HG02642 (cell line): ENCODE measurements around the gene COX4I1.
"Not testable (repeated sequence)": the region's sequence is repeated elsewhere in the genome, so short reads cannot be mapped to it uniquely, and the experiment has no call there.

Source experiments
- ATAC-seq: cut with Tn5 transposase; IDR thresholded peaks from one replicate; pipeline ENCODE4 v1.9.1; 2021; ENCODE audit warnings: mild to moderate bottlenecking; ENCODE audit not compliant: unreplicated experiment, poor library complexity

COX4I1 gene

GRCh38 chr16:85798283-85798776 lies 1.2 kb upstream of the COX4I1 start:
- no peak for ATAC-seq

DNA sequence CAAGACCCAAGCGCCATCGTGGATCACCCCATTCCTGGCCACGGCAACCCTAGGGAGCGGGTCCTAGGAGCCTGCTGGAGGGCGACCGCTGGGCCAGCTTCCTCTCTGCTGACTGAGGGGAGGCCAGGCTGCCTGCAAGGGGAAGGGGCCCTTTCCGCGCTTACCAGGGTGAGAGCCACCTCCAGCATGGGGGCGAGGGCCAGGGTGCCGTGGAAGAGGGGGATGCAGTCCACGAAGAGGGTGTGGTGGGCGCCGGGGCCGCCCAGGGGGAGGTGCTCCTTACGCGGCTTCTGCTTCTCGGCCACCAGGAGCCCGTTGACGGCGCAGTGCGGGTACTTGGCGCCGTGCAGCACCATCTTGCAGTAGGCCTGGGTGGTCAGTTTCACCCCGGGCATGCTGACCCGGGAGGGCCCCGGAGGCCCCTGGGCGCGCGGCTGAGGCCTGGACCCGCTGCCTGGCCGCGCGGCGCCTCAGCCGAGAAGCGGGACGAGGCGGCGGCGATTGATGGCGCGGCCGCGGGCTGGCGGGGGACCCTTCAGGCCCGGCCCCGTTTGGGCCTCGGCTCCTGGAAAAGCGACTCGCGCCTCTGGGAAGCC lies 496 bp upstream of the COX4I1 start:
- ATAC-seq: peak; percentile 24

- ATAC-seq: no peak
Observed at GRCh38 chr16:85800321-85800669, 800 bp downstream of the COX4I1 start.

- ATAC-seq: no peak
Observed at GRCh38 chr16:85803570-85803969, 4.1 kb downstream of the COX4I1 start.

- ATAC-seq: no peak
Observed at GRCh38 chr16:85805442-85806045, 6.0 kb downstream of the COX4I1 start.

GRCh38 chr16:85806539-85806938 lies 7.0 kb downstream of the COX4I1 start:
- no peak for ATAC-seq

DNA sequence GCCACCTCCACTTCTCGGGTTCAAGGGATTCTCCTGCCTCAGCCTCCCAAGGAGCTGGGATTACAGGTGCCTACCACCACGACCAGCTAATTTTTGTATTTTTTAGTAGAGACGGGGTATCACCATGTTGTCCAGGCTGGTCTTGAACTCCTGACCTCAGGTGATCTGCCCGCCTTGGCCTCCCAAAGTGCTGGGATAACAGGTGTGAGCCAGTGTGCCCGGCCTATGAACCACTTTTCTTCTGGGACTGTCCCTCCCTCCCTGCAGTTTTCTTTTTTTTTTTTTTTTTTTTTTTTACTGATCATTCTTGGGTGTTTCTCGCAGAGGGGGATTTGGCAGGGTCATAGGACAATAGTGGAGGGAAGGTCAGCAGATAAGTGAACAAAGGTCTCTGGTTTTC lies 7.8 kb downstream of the COX4I1 start:
- not testable (repeated sequence) for ATAC-seq

GRCh38 chr16:85808104-85808503 lies 8.6 kb downstream of the COX4I1 start:
- ATAC-seq: not testable (repeated sequence)

- ATAC-seq: no peak
Observed at GRCh38 chr16:85808926-85809325, 9.4 kb downstream of the COX4I1 start.

GRCh38 chr16:85809645-85810044 lies 10.2 kb downstream of the COX4I1 start:
- ATAC-seq: no peak

DNA sequence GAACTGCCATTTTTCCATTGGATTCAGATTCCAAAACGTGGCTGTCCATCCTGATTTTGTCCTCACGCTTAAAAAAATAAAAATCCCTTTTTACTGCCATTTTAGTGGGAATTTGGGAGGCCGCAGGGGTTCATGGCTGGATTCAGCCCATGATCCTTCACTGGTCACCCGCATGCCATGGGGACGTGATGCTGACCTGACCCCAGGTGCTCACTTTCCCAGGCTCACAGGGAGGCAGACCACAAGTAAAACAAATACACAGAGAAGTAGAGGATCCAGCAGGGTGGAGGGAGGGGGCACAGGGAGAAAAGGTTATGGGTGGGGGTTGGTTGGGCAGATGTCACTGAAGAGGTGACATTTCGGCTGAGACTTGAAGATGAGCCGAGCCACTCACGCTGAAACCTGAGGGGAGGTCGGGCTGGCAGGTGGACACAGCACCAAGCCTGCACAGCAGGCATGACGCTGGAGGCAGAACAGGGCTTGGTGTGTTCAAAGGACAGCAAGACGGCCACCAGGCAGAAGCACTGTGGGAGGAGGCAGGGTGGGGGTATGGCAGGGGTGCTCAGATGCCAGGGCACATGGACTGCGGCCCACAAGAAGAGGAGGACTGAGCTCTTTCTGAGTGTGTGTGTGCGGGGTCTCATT lies 10.7 kb downstream of the COX4I1 start:
- ATAC-seq: no peak

DNA sequence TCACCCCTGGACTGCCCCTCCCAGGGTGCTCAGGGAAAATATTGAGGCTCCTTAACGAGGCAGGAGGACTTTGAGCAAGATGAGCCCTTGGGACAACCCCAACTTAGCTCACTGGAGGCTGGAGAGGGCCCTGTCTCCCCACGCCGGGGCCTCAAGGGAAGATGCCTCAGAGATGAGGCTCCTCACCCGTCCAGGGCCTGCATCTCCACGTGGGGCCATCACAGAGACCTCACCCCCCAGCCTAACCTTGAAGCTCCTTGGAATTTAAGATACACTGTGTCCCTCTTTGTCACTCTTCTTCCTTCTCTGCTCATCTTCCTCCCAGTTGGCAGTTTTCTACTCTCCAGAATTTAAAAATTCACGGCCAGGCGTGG lies 11.2 kb downstream of the COX4I1 start:
- no peak for ATAC-seq

GRCh38 chr16:85812031-85812807 lies 12.7 kb downstream of the COX4I1 start:
- ATAC-seq: no peak

GRCh38 chr16:85812811-85813700 lies 13.6 kb downstream of the COX4I1 start:
- no peak for ATAC-seq

- ATAC-seq: no peak
Observed at GRCh38 chr16:85816159-85816558, 16.7 kb downstream of the COX4I1 start.

- ATAC-seq: not testable (repeated sequence)
Observed at GRCh38 chr16:85817195-85817594, 17.7 kb downstream of the COX4I1 start.

DNA sequence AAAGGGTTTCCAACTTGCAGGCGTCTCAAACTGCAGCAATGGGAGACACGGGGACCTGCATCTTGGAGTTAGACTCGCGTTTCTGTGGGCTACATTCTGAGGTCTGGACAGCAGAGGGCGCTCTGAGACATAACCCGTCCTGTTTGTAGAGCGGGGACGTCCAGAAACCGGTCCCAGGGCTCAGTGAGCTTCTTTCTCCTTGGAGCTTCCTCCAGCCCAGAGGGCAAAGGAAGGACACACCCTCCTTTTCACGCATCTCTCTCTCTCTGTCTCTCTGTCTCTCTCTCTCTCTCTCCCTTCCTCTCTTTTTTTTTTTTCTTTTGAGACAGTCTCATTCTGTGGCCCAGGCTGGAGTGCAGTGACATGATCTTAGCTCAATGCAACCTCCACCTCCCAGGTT lies 19.8 kb downstream of the COX4I1 start:
- peak; percentile 59 for ATAC-seq

GRCh38 chr16:85819771-85820170 lies 20.3 kb downstream of the COX4I1 start:
- no peak for ATAC-seq

DNA sequence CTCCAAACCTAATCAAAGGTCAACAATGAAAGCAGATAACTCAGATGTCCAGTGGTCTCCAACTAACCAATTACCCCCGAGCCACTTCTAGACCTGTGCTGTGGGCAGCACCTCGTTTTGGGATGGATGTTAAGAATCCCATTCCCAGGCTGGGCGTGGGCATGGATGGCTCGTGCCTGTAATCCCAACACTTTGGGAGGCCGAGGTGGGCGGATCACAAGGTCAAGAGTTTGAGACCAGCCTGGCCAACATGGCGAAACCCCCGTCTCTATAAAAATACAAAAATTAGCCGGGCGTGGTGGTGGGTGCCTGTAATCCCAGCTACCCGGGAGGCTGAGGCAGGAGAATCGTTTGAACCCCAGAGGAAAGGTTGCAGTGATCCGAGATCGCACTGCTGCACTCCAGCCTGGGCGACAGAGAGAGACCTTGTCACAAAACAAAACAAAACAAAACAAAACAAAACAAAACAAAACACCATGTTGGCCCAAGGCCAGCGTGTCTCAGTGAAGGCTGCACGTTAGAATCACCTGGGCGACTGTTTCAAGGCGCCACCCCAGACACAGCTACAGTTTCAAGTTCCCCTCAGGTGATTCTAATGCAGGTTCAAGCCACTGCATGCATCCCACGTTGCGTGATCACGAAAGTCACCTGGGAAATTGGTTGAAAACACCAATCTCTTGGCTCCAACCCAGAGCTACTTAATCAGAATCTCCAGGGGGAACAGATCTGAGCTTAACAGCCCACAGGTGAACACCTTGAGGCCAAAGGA lies 21.3 kb downstream of the COX4I1 start:
- ATAC-seq: no peak
